ENCODE measurements around the gene ST6GAL1. TPM values are rescaled to one million over a fixed set of nuclear protein-coding genes. Genes with fewer than 3 reads are reported as not detected.
"Not testable (repeated sequence)": the region's sequence is repeated elsewhere in the genome, so short reads cannot be mapped to it uniquely, and the experiment has no call there.

Gene ST6GAL1
- 14.6 and 40.3 TPM in 2 replicates for total RNA-seq

GRCh38 chr3:186930143-186930640, at the start of gene ST6GAL1:
Gene ST6GAL1, plus strand, starts transcription at chr3:186930526. Its CDS starts 112,178 bp downstream, at chr3:187042704.
- no peak for DNase-seq (ENCODE audit: low read depth)

GRCh38 chr3:186882150-186882524, 48.2 kb upstream of the ST6GAL1 start:
- no peak for DNase-seq (ENCODE audit: low read depth)

- DNase-seq (ENCODE audit: low read depth), result peak; percentile 83
Observed at GRCh38 chr3:186882881-186883685, 47.2 kb upstream of the ST6GAL1 start.

- no peak for DNase-seq (ENCODE audit: low read depth)
Observed at GRCh38 chr3:186883686-186884058, 46.7 kb upstream of the ST6GAL1 start.

- DNase-seq (ENCODE audit: low read depth), result not testable (repeated sequence)
Observed at GRCh38 chr3:186884868-186885267, 45.5 kb upstream of the ST6GAL1 start.

- DNase-seq (ENCODE audit: low read depth), result no peak
Observed at GRCh38 chr3:186886202-186886981, 43.9 kb upstream of the ST6GAL1 start.

GRCh38 chr3:186887507-186887938, 42.8 kb upstream of the ST6GAL1 start:
- not testable (repeated sequence) for DNase-seq (ENCODE audit: low read depth)

- no peak for DNase-seq (ENCODE audit: low read depth)
Observed at GRCh38 chr3:186888569-186888968, 41.8 kb upstream of the ST6GAL1 start.

- DNase-seq (ENCODE audit: low read depth), result not testable (repeated sequence)
Observed at GRCh38 chr3:186889698-186890097, 40.6 kb upstream of the ST6GAL1 start.

GRCh38 chr3:186890911-186891310, 39.4 kb upstream of the ST6GAL1 start:
- DNase-seq (ENCODE audit: low read depth), result no peak

GRCh38 chr3:186893071-186893470, 37.3 kb upstream of the ST6GAL1 start:
- DNase-seq (ENCODE audit: low read depth), result not testable (repeated sequence)

GRCh38 chr3:186895406-186895805, 34.9 kb upstream of the ST6GAL1 start:
- no peak for DNase-seq (ENCODE audit: low read depth)

- no peak for DNase-seq (ENCODE audit: low read depth)
Observed at GRCh38 chr3:186896006-186896405, 34.3 kb upstream of the ST6GAL1 start.

GRCh38 chr3:186896875-186897274, 33.5 kb upstream of the ST6GAL1 start:
- DNase-seq (ENCODE audit: low read depth), result no peak

- no peak for DNase-seq (ENCODE audit: low read depth)
Observed at GRCh38 chr3:186901135-186901734, 29.1 kb upstream of the ST6GAL1 start.

GRCh38 chr3:186902154-186902553, 28.2 kb upstream of the ST6GAL1 start:
- peak; percentile 73 for DNase-seq (ENCODE audit: low read depth)

- no peak for DNase-seq (ENCODE audit: low read depth)
Observed at GRCh38 chr3:186902713-186903112, 27.6 kb upstream of the ST6GAL1 start.

- DNase-seq (ENCODE audit: low read depth), result not testable (repeated sequence)
Observed at GRCh38 chr3:186903676-186904075, 26.6 kb upstream of the ST6GAL1 start.

- not testable (repeated sequence) for DNase-seq (ENCODE audit: low read depth)
Observed at GRCh38 chr3:186907075-186907474, 23.3 kb upstream of the ST6GAL1 start.

GRCh38 chr3:186909078-186909853, 21.1 kb upstream of the ST6GAL1 start:
- no peak for DNase-seq (ENCODE audit: low read depth)
